HepG2 (cell line): ENCODE data around the gene OPRL1. TPM values are rescaled to one million over a fixed set of nuclear protein-coding genes. Genes with fewer than 3 reads are reported as not detected.

Experiments
- ATF7 ChIP-seq, 2 experiments: fragments of 450-650 bp in 1 of 2; sonication (generic) in 1 of 2; formaldehyde crosslinking in 1 of 2; IDR thresholded peaks; 2 replicates each; pipeline versions ENCODE4 v1.4.0 to v1.6.1; 2016 to 2020; ENCODE audit warnings: antibody characterized with exemption in 1 of 2, mild to moderate bottlenecking in 1 of 2, missing genetic modification reagents in 1 of 2
- ATM ChIP-seq: fragments of 450-650 bp; IDR thresholded peaks from 2 replicates; pipeline ENCODE4 v1.7.1; 2017; ENCODE audit warnings: mild to moderate bottlenecking, borderline replicate concordance
- CBX5 ChIP-seq: sonication (generic); formaldehyde crosslinking; IDR thresholded peaks from 2 replicates; pipeline ENCODE4 v1.4.0; 2020; ENCODE audit warnings: missing genetic modification reagents, borderline replicate concordance
- CENPT ChIP-seq: sonication (generic); formaldehyde crosslinking; IDR thresholded peaks from 2 replicates; pipeline ENCODE4 v1.8.0; 2022; ENCODE audit warnings: low read depth, mild to moderate bottlenecking, moderate library complexity, missing genetic modification reagents
- HES4 ChIP-seq: sonication (generic); formaldehyde crosslinking; IDR thresholded peaks from 2 replicates; pipeline ENCODE4 v1.9.0; 2021; ENCODE audit warnings: mild to moderate bottlenecking, missing genetic modification reagents, borderline replicate concordance
- MED1 ChIP-seq: sonication (generic); formaldehyde crosslinking; IDR thresholded peaks from 2 replicates; pipeline ENCODE4 v1.4.0; 2020; ENCODE audit warnings: missing genetic modification reagents
- MYC ChIP-seq: sonication (generic); formaldehyde crosslinking; IDR thresholded peaks from 2 replicates; pipeline ENCODE4 v1.9.0; 2021; ENCODE audit warnings: missing genetic modification reagents, borderline replicate concordance
- NFYB ChIP-seq: sonication (generic); formaldehyde crosslinking; IDR thresholded peaks from 2 replicates; pipeline ENCODE4 v1.4.0; 2020; ENCODE audit warnings: missing genetic modification reagents
- NR0B2 ChIP-seq: sonication (generic); formaldehyde crosslinking; IDR thresholded peaks from 2 replicates; pipeline ENCODE4 v1.4.0; 2020; ENCODE audit warnings: mild to moderate bottlenecking, missing genetic modification reagents
- SRF ChIP-seq: IDR thresholded peaks from 2 replicates; pipeline ENCODE4 v1.6.1; 2011; ENCODE audit warnings: mild to moderate bottlenecking, low read depth, low read length, moderate library complexity
- ZFP41 ChIP-seq: sonication (generic); formaldehyde crosslinking; IDR thresholded peaks from 2 replicates; pipeline ENCODE4 v1.4.0; 2020; ENCODE audit warnings: mild to moderate bottlenecking, missing genetic modification reagents, borderline replicate concordance
- ZNF331 ChIP-seq: sonication (generic); formaldehyde crosslinking; IDR thresholded peaks from 2 replicates; pipeline ENCODE4 v1.4.0; 2020; ENCODE audit warnings: missing genetic modification reagents
- ZNF350 ChIP-seq: sonication (generic); formaldehyde crosslinking; IDR thresholded peaks from 2 replicates; pipeline ENCODE4 v1.4.0; 2020; ENCODE audit warnings: mild to moderate bottlenecking, low read depth, missing genetic modification reagents, borderline replicate concordance
- ZNF484 ChIP-seq: sonication (generic); formaldehyde crosslinking; IDR thresholded peaks from 2 replicates; pipeline ENCODE4 v1.5.1; 2020; ENCODE audit warnings: mild to moderate bottlenecking, low read depth, missing genetic modification reagents, borderline replicate concordance
- ZNF782 ChIP-seq: sonication (generic); formaldehyde crosslinking; IDR thresholded peaks from 2 replicates; pipeline ENCODE4 v1.4.0; 2020; ENCODE audit warnings: missing genetic modification reagents, mild to moderate bottlenecking, borderline replicate concordance
- ZNF790 ChIP-seq: sonication (generic); formaldehyde crosslinking; IDR thresholded peaks from 2 replicates; pipeline ENCODE4 v1.8.0; 2022; ENCODE audit warnings: missing genetic modification reagents, mild to moderate bottlenecking, borderline replicate concordance
- polyA plus RNA-seq, 8 experiments: library from polyadenylated mRNA; depleted of rRNA in 3 of 8; stranded (reverse) in 7 of 8; unstranded in 1 of 8; fragments of >200 nt; fragmentation: Illumina TruSeq in 4 of 8; extraction: Trizol in 4 of 8; gene quantifications; 2 replicates each; pipeline versions ENCODE4 v1.2.1 to v1.2.3, GENCODE V29; 2011 to 2016; ENCODE audit warnings: low read depth in 4 of 8, missing spikeins in 1 of 8, mixed read lengths in 1 of 8; ENCODE audit not compliant: insufficient read depth in 1 of 8
- total RNA-seq, 5 experiments: library from RNA; depleted of rRNA; stranded (reverse); fragments of >200 nt; fragmentation: Illumina TruSeq; extraction: Trizol; gene quantifications; 2 replicates each; pipeline ENCODE4 v1.2.3, GENCODE V29; 2016; ENCODE audit warnings: low read depth in 1 of 5

OPRL1 gene
- total and polyA plus RNA-seq, 2 of the 13 experiments (the other 11 are each of a cell fraction or from before 2014, with no cell fraction given) = 0.35 to 0.71 TPM

- TF ChIP-seq ZNF782 (CRISPR knock-in tag) (no peak), ZNF350 (CRISPR knock-in tag) (peak; percentile 12; the same call in 1 of the 2 replicates), ZNF331 (CRISPR knock-in tag) (no peak), NR0B2 (peak; percentile 14; the same call in 1 of the 2 replicates), ZNF484 (CRISPR knock-in tag) (0 out of 2 replicates have a peak, but pooled peaks have one; percentile 33), CBX5 (CRISPR knock-in tag) (no peak), ATM (no peak), CENPT (CRISPR knock-in tag) (no peak), MED1 (CRISPR knock-in tag) (peak; percentile 6; the same call in 1 of the 2 replicates), SRF (no peak), HES4 (CRISPR knock-in tag) (no peak), NFYB (CRISPR knock-in tag) (no peak), MYC (CRISPR knock-in tag) (peak; percentile 50; the same call in 1 of the 2 replicates), ZFP41 (CRISPR knock-in tag) (no peak), ATF7 (IDR thresholded peaks at IDR 0.05) (no peak), ATF7 (CRISPR knock-in tag; IDR thresholded peaks at IDR 0.05) (0 out of 2 replicates have a peak, but pooled peaks have one; percentile 22), ZNF790 (CRISPR knock-in tag) (no peak)
- TF ChIP-seq, all 625 proteins: peak for 87
Observed at GRCh38 chr20:64083804-64084684, 4.2 kb downstream of the OPRL1 start, which contains the start of gene LKAAEAR1 (continued).
